Measurements from ENCODE around the gene GDPD3. TPM values are rescaled to one million over a fixed set of nuclear protein-coding genes. Genes with fewer than 3 reads are reported as not detected.

GDPD3 gene
- total and polyA plus RNA-seq, 9 of the 15 experiments (the other 6 are each of a cell fraction or from before 2014, with no cell fraction given): 0.47 to 3.9 (median 1.1) TPM

DNA sequence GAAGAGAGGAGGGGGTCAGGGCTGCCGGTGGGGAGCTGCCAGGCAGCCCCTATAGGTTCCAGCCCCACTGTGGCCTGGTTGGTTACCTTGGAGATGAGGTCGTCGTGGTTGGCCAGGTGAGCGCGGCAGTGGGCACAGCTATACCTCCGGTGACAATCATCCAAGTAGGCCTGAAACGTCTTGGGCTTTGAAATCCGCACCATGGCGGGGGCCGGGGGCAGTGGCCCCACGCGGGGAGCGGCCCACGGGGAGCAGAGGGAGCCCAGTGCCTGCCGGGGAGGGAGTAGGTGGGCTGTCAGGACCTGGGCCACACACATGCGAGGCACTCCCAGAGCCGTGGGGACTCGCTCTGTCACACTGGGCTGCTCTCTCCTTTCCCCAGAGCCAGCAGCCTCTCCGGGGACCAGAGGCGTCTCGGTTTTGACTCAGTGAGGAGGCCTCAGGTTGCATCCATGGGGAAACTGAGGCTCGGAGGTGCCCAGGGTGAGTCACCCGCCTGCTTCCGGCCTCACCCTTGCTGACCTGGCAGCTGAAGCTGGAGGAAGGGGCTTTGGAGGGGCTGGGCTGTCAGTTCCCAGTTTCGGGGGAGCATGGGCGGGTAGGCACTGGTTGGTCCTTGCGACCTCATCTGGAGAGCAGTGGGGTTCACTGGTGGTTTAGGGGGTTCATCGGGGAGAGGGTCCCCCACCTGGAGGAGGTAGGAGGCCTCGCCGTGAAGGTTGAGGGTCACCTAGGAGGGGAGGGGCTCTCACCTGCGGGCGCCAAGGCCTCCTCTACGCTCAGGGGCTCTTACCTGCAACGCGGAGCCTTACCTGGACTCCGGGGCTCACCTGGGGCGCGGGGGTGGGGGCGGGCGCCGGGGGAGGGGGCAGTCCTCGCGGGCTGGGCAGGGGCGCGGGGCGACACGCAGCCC is 17.9 kb downstream of the GDPD3 start (continued):
- TF ChIP-seq, protein P1, sequence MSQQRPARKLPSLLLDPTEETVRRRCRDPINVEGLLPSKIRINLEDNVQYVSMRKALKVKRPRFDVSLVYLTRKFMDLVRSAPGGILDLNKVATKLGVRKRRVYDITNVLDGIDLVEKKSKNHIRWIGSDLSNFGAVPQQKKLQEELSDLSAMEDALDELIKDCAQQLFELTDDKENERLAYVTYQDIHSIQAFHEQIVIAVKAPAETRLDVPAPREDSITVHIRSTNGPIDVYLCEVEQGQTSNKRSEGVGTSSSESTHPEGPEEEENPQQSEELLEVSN (IDR thresholded peaks at IDR 0.05; ENCODE audit: borderline replicate concordance in 1 of 2, extremely low read depth in 1 of 2, insufficient read depth in 1 of 2, insufficient read length in 1 of 2, low read depth in 1 of 2, low read length in 1 of 2, poor library complexity in 1 of 2, severe bottlenecking in 1 of 2): no peak
- TF ChIP-seq SAFB (IDR thresholded peaks at IDR 0.05; ENCODE audit: borderline replicate concordance, low read depth, low read length) (no peak), MAFG (tag; conservative IDR thresholded peaks at IDR 0.05) (no peak), ZNF274 (IDR thresholded peaks at IDR 0.05; ENCODE audit: borderline replicate concordance, low read depth, low read length) (no peak), FIP1L1 (IDR thresholded peaks at IDR 0.05; ENCODE audit: low read depth, low read length, poor library complexity, severe bottlenecking) (peak; percentile 4), RBM39 (optimal IDR thresholded peaks at IDR 0.05; ENCODE audit: low read depth, low read length) (no peak), ZSCAN29 (IDR thresholded peaks at IDR 0.05) (no peak), HIVEP1 (CRISPR knock-in tag; IDR thresholded peaks at IDR 0.05) (no peak), SP1 (CRISPR knock-in tag; IDR thresholded peaks at IDR 0.05) (peak; percentile 35; the same call in 1 of the 2 replicates), NR4A1 (CRISPR knock-in tag; IDR thresholded peaks at IDR 0.05) (no peak), NR4A1 (tag; IDR thresholded peaks at IDR 0.05) (no peak), STAG1 (CRISPR knock-in tag; IDR thresholded peaks at IDR 0.05; ENCODE audit: borderline replicate concordance) (no peak), KDM5B (IDR thresholded peaks at IDR 0.05; ENCODE audit: insufficient replicate concordance, low read depth, low read length) (no peak)
- TF ChIP-seq, protein P2, sequence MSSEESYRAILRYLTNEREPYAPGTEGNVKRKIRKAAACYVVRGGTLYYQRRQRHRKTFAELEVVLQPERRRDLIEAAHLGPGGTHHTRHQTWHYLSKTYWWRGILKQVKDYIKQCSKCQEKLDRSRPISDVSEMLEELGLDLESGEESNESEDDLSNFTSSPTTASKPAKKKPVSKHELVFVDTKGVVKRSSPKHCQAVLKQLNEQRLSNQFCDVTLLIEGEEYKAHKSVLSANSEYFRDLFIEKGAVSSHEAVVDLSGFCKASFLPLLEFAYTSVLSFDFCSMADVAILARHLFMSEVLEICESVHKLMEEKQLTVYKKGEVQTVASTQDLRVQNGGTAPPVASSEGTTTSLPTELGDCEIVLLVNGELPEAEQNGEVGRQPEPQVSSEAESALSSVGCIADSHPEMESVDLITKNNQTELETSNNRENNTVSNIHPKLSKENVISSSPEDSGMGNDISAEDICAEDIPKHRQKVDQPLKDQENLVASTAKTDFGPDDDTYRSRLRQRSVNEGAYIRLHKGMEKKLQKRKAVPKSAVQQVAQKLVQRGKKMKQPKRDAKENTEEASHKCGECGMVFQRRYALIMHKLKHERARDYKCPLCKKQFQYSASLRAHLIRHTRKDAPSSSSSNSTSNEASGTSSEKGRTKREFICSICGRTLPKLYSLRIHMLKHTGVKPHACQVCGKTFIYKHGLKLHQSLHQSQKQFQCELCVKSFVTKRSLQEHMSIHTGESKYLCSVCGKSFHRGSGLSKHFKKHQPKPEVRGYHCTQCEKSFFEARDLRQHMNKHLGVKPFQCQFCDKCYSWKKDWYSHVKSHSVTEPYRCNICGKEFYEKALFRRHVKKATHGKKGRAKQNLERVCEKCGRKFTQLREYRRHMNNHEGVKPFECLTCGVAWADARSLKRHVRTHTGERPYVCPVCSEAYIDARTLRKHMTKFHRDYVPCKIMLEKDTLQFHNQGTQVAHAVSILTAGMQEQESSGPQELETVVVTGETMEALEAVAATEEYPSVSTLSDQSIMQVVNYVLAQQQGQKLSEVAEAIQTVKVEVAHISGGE (CRISPR knock-in tag; IDR thresholded peaks at IDR 0.05): 0 out of 6 replicates have a peak, but pooled peaks of 1 of the 3 experiments have one; percentile 17

Data from K562 (cell line).